GM12891 (cell line): ENCODE data around the gene NHERF1.

ENCODE experiments used
- DNase-seq: peaks from one replicate; pipeline ENCODE4 v3.0.0; 2011; ENCODE audit warnings: low spot score; ENCODE audit not compliant: insufficient read length
- FAIRE-seq: peaks from 2 replicates; lab custom pipeline; 2011; peaks lifted over from hg19 to GRCh38; lab: Jason Lieb, UNC
- PAX5 ChIP-seq: IDR thresholded peaks from 2 replicates; pipeline ENCODE4 v1.6.1; 2011; ENCODE audit warnings: low read length, moderate library complexity, mild to moderate bottlenecking; ENCODE audit not compliant: insufficient read depth, severe bottlenecking
- POLR2A ChIP-seq: IDR thresholded peaks from 2 replicates; pipeline ENCODE4 v1.6.1; 2011; ENCODE audit warnings: low read depth, low read length, control low read depth
- POLR2AphosphoS5 ChIP-seq: IDR thresholded peaks from 2 replicates; pipeline ENCODE4 v1.6.1; 2011; ENCODE audit warnings: low read depth, low read length, control low read depth
- POU2F2 ChIP-seq: IDR thresholded peaks from 2 replicates; pipeline ENCODE4 v1.6.1; 2011; ENCODE audit warnings: low read depth, mild to moderate bottlenecking, control low read depth, low read length, moderate library complexity
- SPI1 ChIP-seq: IDR thresholded peaks from 2 replicates; pipeline ENCODE4 v1.6.1; 2011; ENCODE audit warnings: low read depth, low read length, control low read depth
- TAF1 ChIP-seq: IDR thresholded peaks from 2 replicates; pipeline ENCODE4 v1.6.1; 2011; ENCODE audit warnings: low read depth, low read length, control low read depth

Gene NHERF1

DNA sequence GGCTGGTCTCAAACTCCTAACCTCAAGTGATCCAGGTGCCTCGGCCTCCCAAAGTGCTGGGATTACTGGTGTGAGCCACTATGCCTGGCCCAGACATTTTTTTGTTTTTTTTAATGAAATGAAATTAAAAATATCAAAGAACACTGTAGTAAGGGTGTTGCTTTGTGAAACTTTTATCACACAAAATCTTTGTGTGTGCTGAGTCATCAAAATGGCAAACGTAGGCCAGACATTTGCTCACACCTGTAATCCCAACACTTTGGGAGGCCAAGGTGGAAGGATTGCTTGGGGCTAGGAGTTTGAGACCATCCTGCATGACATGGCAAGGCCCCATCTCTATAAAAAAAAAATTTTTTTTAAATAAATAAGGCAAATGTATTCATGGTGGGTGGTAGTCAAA, 18.0 kb downstream of the NHERF1 start:
- no peak for DNase-seq
- FAIRE-seq: no peak
- no peak for TF ChIP-seq PAX5
- TF ChIP-seq POU2F2: no peak
- no peak for TF ChIP-seq POLR2A
- TF ChIP-seq POLR2AphosphoS5: no peak
- TF ChIP-seq TAF1: no peak
- no peak for TF ChIP-seq SPI1

DNA sequence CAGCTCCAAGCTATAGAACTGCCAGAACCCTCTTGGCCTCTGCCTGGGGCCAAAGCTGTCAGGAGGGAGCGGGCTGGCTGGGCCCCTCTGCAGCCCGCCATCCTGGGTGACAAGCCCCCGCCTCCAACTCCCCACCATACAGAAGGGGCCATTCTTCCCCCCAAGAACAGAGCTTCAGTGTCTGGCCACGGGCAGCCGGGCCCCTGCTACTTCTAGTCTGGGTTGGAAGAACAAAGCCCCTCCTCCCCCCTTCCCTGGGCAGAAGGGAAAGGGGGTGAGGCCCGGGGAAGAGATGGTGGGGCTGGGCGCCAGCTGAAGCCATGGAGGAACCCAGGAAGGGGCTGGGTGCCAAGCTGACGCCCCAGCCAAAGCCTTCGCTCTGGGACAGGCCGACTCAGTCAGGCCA, 18.7 kb downstream of the NHERF1 start:
- FAIRE-seq: no peak
- DNase-seq: no peak
- TF ChIP-seq POU2F2: no peak
- TF ChIP-seq SPI1: no peak
- no peak for TF ChIP-seq TAF1
- TF ChIP-seq POLR2AphosphoS5: no peak
- TF ChIP-seq POLR2A: no peak
- TF ChIP-seq PAX5: no peak

DNA sequence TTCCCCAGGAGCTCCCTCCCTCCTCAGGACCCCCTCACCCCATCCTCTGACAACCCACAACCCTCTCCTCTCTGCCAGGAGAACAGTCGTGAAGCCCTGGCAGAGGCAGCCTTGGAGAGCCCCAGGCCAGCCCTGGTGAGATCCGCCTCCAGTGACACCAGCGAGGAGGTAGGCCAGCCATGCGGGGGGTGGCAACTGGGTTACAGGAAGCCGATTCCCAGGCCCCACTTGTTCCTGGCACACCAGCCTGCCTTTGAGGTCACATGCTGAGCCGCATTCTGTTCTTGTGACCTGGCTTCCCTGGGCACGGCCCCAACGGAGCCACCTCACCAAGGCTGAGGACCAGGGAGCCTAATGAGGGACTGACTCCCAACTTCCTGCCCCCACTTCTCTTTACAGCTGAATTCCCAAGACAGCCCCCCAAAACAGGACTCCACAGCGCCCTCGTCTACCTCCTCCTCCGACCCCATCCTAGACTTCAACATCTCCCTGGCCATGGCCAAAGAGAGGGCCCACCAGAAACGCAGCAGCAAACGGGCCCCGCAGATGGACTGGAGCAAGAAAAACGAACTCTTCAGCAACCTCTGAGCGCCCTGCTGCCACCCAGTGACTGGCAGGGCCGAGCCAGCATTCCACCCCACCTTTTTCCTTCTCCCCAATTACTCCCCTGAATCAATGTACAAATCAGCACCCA, 19.8 kb downstream of the NHERF1 start:
- TF ChIP-seq POU2F2 (no peak), POLR2A (no peak), POLR2AphosphoS5 (no peak)
- DNase-seq: no peak
- FAIRE-seq: no peak

DNA sequence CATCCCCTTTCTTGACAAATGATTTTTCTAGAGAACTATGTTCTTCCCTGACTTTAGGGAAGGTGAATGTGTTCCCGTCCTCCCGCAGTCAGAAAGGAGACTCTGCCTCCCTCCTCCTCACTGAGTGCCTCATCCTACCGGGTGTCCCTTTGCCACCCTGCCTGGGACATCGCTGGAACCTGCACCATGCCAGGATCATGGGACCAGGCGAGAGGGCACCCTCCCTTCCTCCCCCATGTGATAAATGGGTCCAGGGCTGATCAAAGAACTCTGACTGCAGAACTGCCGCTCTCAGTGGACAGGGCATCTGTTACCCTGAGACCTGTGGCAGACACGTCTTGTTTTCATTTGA, 20.3 kb downstream of the NHERF1 start:
- no peak for FAIRE-seq
- no peak for TF ChIP-seq PAX5
- TF ChIP-seq POLR2A: no peak; the same call in 1 of the 2 replicates
- no peak for TF ChIP-seq SPI1
- TF ChIP-seq TAF1: no peak
- TF ChIP-seq POLR2AphosphoS5: no peak
- no peak for TF ChIP-seq POU2F2
- no peak for DNase-seq

DNA sequence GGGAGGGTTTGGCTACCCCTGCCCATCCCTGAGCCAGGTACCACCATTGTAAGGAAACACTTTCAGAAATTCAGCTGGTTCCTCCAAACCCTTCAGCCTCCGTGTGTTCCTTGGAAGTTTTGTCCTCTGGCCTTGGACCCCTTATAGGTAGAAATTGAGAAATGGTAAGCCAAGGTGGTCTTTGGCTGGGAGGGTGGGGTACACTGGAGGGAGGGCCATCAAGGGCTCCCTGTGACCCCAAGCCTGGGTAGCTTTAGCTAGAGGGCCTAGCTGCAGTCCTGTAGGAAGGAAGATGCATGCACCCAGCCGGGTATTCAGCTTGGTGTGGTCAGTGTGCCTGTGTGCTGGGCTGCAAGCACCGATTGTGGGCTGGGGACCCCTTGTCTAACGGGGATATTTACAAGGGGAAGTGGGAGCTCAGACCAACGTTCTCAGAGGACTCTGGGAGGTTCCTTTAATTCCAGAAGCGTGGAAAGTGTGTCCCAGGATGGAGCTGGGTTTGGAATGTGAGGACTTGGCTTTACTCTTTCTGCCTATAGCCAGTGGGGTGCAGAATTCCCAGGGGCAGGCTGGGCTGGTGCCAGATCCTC, 20.9 kb downstream of the NHERF1 start:
- FAIRE-seq (no peak), DNase-seq (no peak)
- no peak for TF ChIP-seq PAX5
- TF ChIP-seq SPI1: no peak
- TF ChIP-seq POU2F2: no peak
- no peak for TF ChIP-seq POLR2A
- TF ChIP-seq POLR2AphosphoS5: no peak
- no peak for TF ChIP-seq TAF1

DNA sequence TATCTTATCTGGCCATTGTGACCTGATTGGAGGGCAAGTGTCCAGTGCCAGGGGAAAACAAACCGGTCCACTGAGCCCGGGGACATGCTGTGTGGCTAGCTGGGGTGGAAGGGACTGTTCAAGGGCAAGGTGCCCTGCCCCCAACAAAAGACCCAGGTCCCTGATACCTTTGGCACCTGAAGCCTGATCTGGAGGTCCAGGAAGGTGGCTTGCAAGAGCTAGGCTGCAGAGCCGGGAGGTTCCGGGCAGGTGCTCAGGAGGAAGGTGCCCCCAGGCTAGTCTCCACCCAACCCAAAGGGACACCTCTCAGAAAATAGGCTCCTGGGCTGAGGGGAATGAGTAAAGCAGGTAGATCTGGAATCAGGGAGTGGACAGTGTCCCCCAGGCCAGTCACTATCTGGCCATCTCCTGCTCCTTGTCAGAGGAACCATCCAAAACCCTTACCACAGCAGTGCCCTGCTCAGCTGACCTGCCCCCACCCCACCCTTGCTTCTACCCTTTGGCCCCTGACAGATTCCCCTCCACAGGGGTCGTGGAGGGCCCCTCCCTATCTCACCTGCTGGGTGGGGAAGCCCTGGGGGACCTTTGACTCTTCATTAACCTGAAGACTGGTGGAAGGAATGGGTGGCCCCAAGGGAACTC, 21.5 kb downstream of the NHERF1 start:
- FAIRE-seq: no peak
- DNase-seq: no peak
- TF ChIP-seq POLR2A: no peak
- 0 out of 2 replicates have a peak, but pooled peaks have one; percentile 30 for TF ChIP-seq POLR2AphosphoS5
- TF ChIP-seq SPI1: no peak

DNA sequence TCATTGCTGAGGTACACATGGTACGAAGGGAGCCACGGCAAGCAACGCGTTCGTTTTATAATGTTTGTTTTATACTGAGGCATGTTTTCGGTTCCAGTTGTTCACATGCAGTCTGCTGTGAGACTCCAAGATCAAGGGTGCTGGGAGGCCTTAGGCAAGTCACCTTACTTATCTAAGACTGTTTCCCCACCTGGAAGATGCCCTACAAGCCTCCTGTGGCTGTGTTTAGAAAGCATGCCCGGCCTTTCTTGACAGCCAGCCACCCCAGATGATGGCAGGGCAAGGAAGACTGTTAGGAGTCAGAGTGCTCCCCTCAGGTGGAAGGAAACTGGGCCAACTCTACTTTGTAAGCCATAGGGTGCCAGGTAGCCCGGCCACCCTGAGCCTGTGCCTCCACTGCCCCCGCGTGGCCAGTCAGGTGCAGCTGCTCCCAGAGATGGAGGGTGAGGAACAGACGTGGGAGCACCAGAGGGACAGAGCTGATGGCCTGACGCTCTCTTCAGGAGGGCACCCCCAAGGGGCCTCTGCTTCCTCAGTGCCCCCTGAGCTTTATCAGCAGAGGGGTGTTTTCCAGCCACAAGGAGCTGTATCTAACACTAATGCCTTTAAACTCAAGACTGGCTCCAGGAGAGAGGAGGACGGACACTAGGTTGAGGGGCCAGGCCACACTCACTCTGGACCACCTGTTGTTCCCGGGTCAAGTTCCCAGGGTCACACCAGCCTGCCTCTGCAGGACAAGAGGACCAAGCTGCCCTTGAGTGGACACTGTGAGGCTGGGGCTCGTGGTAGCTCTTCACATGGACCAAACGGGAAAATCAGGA, 22.3 kb downstream of the NHERF1 start:
- TF ChIP-seq POU2F2: no peak
- no peak for TF ChIP-seq SPI1
- TF ChIP-seq TAF1: no peak
- TF ChIP-seq POLR2A: no peak
- TF ChIP-seq POLR2AphosphoS5: no peak
- TF ChIP-seq PAX5: no peak
- peak; percentile 75 for DNase-seq
- FAIRE-seq: peak; percentile 93

DNA sequence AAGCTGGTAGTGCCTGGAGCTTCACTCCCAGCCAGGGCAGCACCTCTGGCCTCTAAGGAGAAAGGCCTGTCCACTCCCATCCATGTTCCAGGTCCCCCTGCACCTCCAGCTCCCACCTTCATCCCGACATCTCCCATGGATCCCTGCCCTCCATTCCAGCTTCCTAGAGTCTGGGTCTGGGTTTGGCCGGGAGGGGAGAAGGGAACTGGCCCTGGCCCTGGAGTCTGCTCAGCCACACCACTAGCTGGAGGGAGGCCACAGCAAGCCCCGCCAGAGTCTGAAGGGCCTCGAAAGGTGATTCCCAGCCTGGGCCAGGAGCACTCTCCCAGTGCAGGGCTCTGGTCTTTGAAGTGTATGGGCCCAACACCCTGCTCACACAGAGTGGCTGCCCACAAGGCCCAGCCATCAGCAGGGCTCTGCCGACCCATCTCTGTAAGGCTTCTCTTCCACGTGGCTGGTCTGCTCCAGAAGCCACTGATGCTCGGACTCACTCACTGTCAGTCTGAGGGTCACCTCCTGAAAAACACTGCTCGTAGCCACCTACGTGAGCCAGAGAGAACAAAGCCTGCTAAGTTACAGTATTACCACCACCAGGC, 23.0 kb downstream of the NHERF1 start:
- FAIRE-seq (no peak), DNase-seq (no peak)
- TF ChIP-seq TAF1 (no peak), SPI1 (no peak)

DNA sequence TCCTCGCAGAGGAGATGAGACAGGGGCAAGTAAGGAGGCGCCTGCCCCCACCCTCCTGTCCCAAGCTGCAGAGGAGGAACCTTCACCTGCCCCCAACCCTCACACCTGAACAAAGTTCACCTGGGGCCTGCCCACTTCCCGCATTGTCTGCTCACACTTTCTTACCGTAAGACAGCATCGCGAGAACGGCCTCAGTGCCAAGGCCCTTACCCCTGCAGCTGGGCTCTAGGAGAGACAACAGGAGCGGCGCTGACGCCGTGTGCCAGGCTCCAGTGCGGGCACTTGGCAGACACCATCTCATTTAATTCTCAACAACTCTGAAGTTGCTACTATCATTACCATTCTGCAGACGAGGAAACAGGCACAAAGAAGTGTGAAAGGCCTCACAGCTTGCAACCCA, 23.6 kb downstream of the NHERF1 start:
- TF ChIP-seq POLR2A: no peak
- TF ChIP-seq POLR2AphosphoS5: no peak
- no peak for TF ChIP-seq SPI1
- no peak for TF ChIP-seq POU2F2
- TF ChIP-seq PAX5: no peak
- TF ChIP-seq TAF1: no peak
- DNase-seq (no peak), FAIRE-seq (no peak)
